ENCODE measurements around the gene ACAA2.

GRCh38 chr18:49819071-49819662, 5.8 kb upstream of the ACAA2 start:
- TF ChIP-seq EP300 (IDR thresholded peaks at IDR 0.05) = no peak
- TF ChIP-seq CTCF (IDR thresholded peaks at IDR 0.05) = no peak

Data from A549 (cell line).